GM12892 (cell line): ENCODE measurements around the gene PROSER3.

ENCODE experiments used
- POLR2A ChIP-seq: IDR thresholded peaks from 2 replicates; pipeline ENCODE4 v1.6.1; 2011; ENCODE audit warnings: low read depth, low read length, control low read depth
- POLR2AphosphoS5 ChIP-seq: IDR thresholded peaks from 2 replicates; pipeline ENCODE4 v1.6.1; 2011; ENCODE audit warnings: low read depth, low read length, control low read depth
- TAF1 ChIP-seq: IDR thresholded peaks from 2 replicates; pipeline ENCODE4 v1.6.1; 2011; ENCODE audit warnings: low read depth, mild to moderate bottlenecking, control low read depth, low read length, borderline replicate concordance

DNA sequence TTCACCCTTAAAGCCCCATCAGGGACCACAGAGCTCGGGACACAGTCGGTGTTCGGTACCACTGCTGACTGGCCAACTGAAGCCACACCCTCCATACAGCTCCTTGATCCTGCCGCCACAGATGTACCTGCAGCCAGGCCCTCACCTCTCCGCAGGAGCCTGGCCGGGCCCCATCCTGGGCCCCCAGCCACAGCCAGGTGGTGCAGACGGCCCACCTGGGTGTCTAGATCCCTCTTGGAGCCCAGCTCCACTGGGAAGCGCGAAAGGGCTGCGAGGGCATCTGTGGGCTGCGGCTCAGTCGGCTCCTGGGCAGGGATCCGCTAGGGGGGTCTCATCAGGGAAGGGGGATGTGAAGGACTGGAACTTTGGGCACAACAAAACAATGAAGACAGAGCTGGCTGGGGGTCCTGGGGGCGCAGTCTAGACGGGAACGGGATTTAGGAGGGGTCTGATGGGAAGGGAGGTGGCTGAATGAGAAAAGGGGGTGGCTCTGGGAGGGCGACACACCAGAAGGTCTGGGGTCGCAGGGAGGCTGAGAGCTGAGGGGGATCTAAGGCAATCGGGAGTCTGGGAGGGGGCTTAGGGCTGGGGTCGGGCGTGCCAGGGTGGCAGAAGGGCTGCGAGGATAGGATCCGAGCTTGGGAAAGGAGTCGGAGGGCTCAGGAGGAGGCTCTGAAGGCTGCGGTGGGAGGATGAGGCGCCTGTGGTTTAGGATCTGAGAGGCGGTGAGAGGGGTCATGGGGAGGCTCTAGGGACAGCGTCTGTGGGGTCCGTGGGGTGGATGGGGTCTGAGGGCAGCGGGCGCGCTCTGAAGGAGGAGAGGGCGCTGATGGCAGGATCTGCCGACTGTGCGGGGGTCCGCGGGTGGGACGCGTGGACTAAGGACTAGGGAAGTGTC is 38.9 kb downstream of the PROSER3 start:
- TF ChIP-seq POLR2A: no peak
- no peak for TF ChIP-seq POLR2AphosphoS5
- TF ChIP-seq TAF1: no peak
